ENCODE measurements around the gene SCAF1. TPM values are rescaled to one million over a fixed set of nuclear protein-coding genes. Genes with fewer than 3 reads are reported as not detected.

Gene SCAF1
- total RNA-seq, 1 donor from 2014 or later = 67.9 TPM

DNA sequence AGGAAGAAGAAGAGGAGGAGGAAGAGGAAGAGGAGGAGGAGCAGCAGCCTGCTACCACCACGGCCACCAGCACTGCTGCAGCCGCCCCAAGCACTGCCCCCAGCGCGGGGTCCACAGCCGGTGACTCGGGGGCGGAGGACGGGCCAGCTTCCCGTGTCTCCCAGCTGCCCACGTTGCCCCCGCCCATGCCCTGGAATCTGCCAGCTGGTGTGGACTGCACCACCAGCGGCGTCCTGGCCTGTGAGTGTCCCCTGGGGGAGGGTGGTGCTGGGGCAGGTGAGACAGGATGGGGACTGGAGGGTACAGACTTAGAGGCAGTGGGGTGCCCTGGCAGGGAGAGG lies 11.4 kb downstream of the SCAF1 start:
- TF ChIP-seq, protein P1, sequence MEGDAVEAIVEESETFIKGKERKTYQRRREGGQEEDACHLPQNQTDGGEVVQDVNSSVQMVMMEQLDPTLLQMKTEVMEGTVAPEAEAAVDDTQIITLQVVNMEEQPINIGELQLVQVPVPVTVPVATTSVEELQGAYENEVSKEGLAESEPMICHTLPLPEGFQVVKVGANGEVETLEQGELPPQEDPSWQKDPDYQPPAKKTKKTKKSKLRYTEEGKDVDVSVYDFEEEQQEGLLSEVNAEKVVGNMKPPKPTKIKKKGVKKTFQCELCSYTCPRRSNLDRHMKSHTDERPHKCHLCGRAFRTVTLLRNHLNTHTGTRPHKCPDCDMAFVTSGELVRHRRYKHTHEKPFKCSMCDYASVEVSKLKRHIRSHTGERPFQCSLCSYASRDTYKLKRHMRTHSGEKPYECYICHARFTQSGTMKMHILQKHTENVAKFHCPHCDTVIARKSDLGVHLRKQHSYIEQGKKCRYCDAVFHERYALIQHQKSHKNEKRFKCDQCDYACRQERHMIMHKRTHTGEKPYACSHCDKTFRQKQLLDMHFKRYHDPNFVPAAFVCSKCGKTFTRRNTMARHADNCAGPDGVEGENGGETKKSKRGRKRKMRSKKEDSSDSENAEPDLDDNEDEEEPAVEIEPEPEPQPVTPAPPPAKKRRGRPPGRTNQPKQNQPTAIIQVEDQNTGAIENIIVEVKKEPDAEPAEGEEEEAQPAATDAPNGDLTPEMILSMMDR (IDR thresholded peaks at IDR 0.05) = no peak
- no peak overlapping the region for H3K4me3 ChIP-seq
- H3K36me3 ChIP-seq = peaks cover 85% of the 10 kb centered on the region
- no peak overlapping the region for H3K27ac ChIP-seq
- H3K27me3 ChIP-seq = no peaks in the 10 kb centered on the region
- intact Hi-C loops (cut with DNase I) = no loop called here
- no peaks in the 10 kb centered on the region for H3K9me3 ChIP-seq
- ATAC-seq (no peak), DNase-seq (no peak)
- H3K4me1 ChIP-seq = no peaks in the 10 kb centered on the region

DNA sequence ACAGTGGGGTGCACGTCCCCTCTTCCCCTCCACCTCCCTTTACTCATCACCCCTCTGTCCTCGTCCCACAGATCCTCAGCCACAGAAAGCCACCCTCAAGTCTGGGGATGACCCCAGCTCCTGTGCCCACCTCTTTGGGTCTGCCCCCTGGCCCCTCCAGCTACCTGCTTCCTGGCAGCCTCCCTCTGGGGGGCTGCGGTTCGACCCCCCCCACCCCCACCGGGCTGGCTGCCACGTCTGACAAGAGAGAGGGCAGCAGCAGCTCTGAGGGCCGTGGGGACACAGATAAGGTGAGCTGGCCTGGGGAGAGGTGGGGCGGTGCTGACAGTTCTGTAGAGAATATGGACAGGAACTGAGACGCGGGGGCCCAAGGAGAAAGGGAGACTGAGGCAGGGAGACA lies 12.6 kb downstream of the SCAF1 start:
- TF ChIP-seq, protein P1 (IDR thresholded peaks at IDR 0.05) = no peak
- intact Hi-C loops (cut with DNase I) = no loop called here
- H3K4me3 ChIP-seq = no peak overlapping the region
- no peak overlapping the region for H3K27ac ChIP-seq
- H3K4me1 ChIP-seq = no peaks in the 10 kb centered on the region
- peaks cover 85% of the 10 kb centered on the region for H3K36me3 ChIP-seq
- no peaks in the 10 kb centered on the region for H3K9me3 ChIP-seq
- no peak for DNase-seq
- ATAC-seq = no peak
- no peaks in the 10 kb centered on the region for H3K27me3 ChIP-seq

- intact Hi-C loops (cut with DNase I) = no loop called here
- ATAC-seq = no peak
Observed at GRCh38 chr19:49655570-49656455, 13.8 kb downstream of the SCAF1 start.

DNA sequence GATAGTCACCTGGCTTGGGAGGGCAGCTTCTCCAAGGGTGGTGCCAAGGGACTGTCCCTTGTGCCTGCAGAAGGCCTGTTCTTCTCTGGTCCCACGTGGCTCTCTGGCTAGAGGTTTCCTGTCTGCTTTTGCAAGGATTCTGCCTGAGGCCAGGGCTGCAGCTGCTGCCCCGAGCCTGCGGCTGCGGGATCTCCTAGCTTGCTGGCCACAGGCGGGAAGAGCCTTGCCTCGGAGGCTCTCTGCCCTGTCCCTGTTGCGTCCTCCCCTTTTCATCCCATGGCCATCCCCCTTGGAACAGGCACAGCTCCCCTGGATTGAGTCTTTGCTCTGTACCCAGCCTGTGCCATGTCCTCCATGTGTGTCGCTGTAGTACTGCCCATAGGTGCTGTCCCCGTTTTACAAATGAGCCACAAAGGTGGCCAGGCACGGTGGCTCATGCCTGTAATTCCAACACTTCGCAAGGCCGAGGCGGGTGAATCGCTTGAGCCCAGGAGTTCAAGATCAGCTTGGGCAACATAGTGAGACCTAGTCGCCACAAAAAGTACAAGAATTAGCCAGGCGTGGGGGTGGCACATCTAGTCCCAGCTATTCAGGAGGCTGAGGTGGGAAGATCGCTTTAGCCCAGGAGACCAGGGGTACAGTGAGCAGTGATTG lies 14.6 kb downstream of the SCAF1 start:
- no peaks in the 10 kb centered on the region for H3K27me3 ChIP-seq
- H3K4me3 ChIP-seq = no peak overlapping the region
- peaks cover 90% of the 10 kb centered on the region for H3K36me3 ChIP-seq
- H3K9me3 ChIP-seq = no peaks in the 10 kb centered on the region
- TF ChIP-seq, protein P1 (IDR thresholded peaks at IDR 0.05) = no peak
- H3K27ac ChIP-seq = no peak overlapping the region
- intact Hi-C loops (cut with DNase I) = no loop called here
- ATAC-seq = no peak
- no peak for DNase-seq
- H3K4me1 ChIP-seq = no peaks in the 10 kb centered on the region

More at GRCh38 chr19:49655570-49656455, 13.8 kb downstream of the SCAF1 start:
- no peaks in the 10 kb centered on the region for H3K9me3 ChIP-seq
- H3K27me3 ChIP-seq = no peaks in the 10 kb centered on the region
- DNase-seq = no peak
- no peaks in the 10 kb centered on the region for H3K4me1 ChIP-seq
- H3K36me3 ChIP-seq = peaks cover 83% of the 10 kb centered on the region
- H3K4me3 ChIP-seq = no peak overlapping the region
- TF ChIP-seq, protein P1 (IDR thresholded peaks at IDR 0.05) = no peak
- no peak overlapping the region for H3K27ac ChIP-seq

- H3K9me3 ChIP-seq = no peaks in the 10 kb centered on the region
- TF ChIP-seq, protein P1 (IDR thresholded peaks at IDR 0.05) = no peak
- no peaks in the 10 kb centered on the region for H3K27me3 ChIP-seq
- intact Hi-C loops (cut with DNase I) = no loop called here
- DNase-seq (no peak), ATAC-seq (no peak)
- no peak overlapping the region for H3K4me3 ChIP-seq
- no peaks in the 10 kb centered on the region for H3K4me1 ChIP-seq
- no peak overlapping the region for H3K27ac ChIP-seq
- H3K36me3 ChIP-seq = peaks cover 95% of the 10 kb centered on the region
Observed at GRCh38 chr19:49657493-49658138, 15.6 kb downstream of the SCAF1 start.

All from upper lobe of right lung (tissue), 1 donor.